Measurements from ENCODE around the gene PRRX2.

- TF ChIP-seq PHF8 (IDR thresholded peaks at IDR 0.05; ENCODE audit: borderline replicate concordance, low read length) (peak; percentile 64; the same call in 1 of the 2 replicates), ZNF274 (IDR thresholded peaks at IDR 0.05; ENCODE audit: borderline replicate concordance, low read depth, low read length) (no peak)
These were observed 45.4 kb upstream of the PRRX2 start for GRCh38 chr9:129619787-129620668.

Data from K562 (cell line).